Panc1 (cell line): ENCODE data around the gene PPP3CB.

Experiments used
- POLR2AphosphoS5 ChIP-seq: IDR thresholded peaks from 2 replicates; pipeline ENCODE4 v1.6.1; 2012; ENCODE audit warnings: mild to moderate bottlenecking, low read depth, low read length, moderate library complexity
- SIN3A ChIP-seq: IDR thresholded peaks from 2 replicates; pipeline ENCODE4 v1.6.1; 2012; ENCODE audit warnings: low read depth, mild to moderate bottlenecking, low read length, moderate library complexity, borderline replicate concordance; ENCODE audit not compliant: insufficient read depth
- TF ChIP-seq, protein P1 (sequence below): fragments of 450-650 bp; IDR thresholded peaks from 2 replicates; pipeline ENCODE4 v1.5.1; 2017; ENCODE audit warnings: mild to moderate bottlenecking
- TF ChIP-seq, protein P2 (sequence below), 2 experiments: IDR thresholded peaks; 2 replicates each; pipeline ENCODE4 v1.6.1; 2011 to 2012; ENCODE audit warnings: low read depth in 2 of 2, control low read depth in 1 of 2, low read length in 1 of 2, mild to moderate bottlenecking in 1 of 2, moderate library complexity in 1 of 2; ENCODE audit not compliant: insufficient read depth in 1 of 2

DNA sequence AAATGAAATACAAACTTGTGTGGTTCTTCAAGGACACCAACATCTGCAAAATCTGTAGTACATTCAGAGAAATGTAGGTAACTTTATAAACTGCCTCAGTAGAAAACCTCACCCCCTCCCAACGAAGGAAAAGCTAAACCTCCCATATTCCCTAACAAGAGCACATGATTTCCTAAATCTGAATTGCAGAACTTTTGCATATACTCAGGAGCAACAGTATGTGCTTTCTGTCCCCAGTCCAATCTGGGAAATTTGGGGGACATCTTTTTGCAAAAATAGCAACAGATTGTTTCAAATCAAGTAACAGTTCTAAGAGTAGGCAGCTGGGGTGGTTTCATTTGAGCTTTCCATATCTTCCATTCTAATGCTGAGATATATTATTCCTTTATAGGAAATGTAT lies 46.7 kb downstream of the PPP3CB start:
- TF ChIP-seq, protein P1, sequence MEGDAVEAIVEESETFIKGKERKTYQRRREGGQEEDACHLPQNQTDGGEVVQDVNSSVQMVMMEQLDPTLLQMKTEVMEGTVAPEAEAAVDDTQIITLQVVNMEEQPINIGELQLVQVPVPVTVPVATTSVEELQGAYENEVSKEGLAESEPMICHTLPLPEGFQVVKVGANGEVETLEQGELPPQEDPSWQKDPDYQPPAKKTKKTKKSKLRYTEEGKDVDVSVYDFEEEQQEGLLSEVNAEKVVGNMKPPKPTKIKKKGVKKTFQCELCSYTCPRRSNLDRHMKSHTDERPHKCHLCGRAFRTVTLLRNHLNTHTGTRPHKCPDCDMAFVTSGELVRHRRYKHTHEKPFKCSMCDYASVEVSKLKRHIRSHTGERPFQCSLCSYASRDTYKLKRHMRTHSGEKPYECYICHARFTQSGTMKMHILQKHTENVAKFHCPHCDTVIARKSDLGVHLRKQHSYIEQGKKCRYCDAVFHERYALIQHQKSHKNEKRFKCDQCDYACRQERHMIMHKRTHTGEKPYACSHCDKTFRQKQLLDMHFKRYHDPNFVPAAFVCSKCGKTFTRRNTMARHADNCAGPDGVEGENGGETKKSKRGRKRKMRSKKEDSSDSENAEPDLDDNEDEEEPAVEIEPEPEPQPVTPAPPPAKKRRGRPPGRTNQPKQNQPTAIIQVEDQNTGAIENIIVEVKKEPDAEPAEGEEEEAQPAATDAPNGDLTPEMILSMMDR, result no peak
- TF ChIP-seq SIN3A (no peak), POLR2AphosphoS5 (no peak)
- TF ChIP-seq, protein P2, sequence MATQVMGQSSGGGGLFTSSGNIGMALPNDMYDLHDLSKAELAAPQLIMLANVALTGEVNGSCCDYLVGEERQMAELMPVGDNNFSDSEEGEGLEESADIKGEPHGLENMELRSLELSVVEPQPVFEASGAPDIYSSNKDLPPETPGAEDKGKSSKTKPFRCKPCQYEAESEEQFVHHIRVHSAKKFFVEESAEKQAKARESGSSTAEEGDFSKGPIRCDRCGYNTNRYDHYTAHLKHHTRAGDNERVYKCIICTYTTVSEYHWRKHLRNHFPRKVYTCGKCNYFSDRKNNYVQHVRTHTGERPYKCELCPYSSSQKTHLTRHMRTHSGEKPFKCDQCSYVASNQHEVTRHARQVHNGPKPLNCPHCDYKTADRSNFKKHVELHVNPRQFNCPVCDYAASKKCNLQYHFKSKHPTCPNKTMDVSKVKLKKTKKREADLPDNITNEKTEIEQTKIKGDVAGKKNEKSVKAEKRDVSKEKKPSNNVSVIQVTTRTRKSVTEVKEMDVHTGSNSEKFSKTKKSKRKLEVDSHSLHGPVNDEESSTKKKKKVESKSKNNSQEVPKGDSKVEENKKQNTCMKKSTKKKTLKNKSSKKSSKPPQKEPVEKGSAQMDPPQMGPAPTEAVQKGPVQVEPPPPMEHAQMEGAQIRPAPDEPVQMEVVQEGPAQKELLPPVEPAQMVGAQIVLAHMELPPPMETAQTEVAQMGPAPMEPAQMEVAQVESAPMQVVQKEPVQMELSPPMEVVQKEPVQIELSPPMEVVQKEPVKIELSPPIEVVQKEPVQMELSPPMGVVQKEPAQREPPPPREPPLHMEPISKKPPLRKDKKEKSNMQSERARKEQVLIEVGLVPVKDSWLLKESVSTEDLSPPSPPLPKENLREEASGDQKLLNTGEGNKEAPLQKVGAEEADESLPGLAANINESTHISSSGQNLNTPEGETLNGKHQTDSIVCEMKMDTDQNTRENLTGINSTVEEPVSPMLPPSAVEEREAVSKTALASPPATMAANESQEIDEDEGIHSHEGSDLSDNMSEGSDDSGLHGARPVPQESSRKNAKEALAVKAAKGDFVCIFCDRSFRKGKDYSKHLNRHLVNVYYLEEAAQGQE (IDR thresholded peaks at IDR 0.05; ENCODE audit: insufficient read depth in 1 of 2, low read depth in 2 of 2, low read length in 1 of 2), result no peak
